HEK293 (cell line): ENCODE measurements around the gene FAM167B.
A peak's percentile ranks its signal among the peaks of the same experiment; 100 is the strongest.

ENCODE experiments used
- BCL6B ChIP-seq: fragments of 450-650 bp; formaldehyde crosslinking; IDR thresholded peaks from 2 replicates; pipeline ENCODE4 v1.5.1; 2017; ENCODE audit warnings: missing biosample characterization, missing genetic modification characterization
- HOXA7 ChIP-seq: sonication (generic); formaldehyde crosslinking; IDR thresholded peaks from 2 replicates; pipeline ENCODE4 v1.8.1; 2022; ENCODE audit warnings: missing genetic modification reagents, borderline replicate concordance
- KLF1 ChIP-seq: fragments of 450-650 bp; formaldehyde crosslinking; IDR thresholded peaks from 2 replicates; pipeline ENCODE4 v1.5.1; 2016; ENCODE audit warnings: missing biosample characterization, missing genetic modification characterization
- SETDB1 ChIP-seq: IDR thresholded peaks from one replicate; pipeline ENCODE4 v1.6.1; 2017; ENCODE audit warnings: mild to moderate bottlenecking, low read length, moderate library complexity, mixed read lengths; ENCODE audit not compliant: insufficient read length
- SP3 ChIP-seq: fragments of 450-650 bp; formaldehyde crosslinking; IDR thresholded peaks from 2 replicates; pipeline ENCODE4 v1.5.1; 2016; ENCODE audit warnings: missing biosample characterization, missing genetic modification characterization
- TCF7L2 ChIP-seq: IDR thresholded peaks from 2 replicates; pipeline ENCODE4 v1.6.1; 2011; ENCODE audit warnings: low read depth, mild to moderate bottlenecking, inconsistent platforms, low read length, moderate library complexity, borderline replicate concordance
- YY2 ChIP-seq: fragments of 450-650 bp; formaldehyde crosslinking; IDR thresholded peaks from 2 replicates; pipeline ENCODE4 v1.5.1; 2016; ENCODE audit warnings: missing biosample characterization, missing genetic modification characterization
- ZBTB1 ChIP-seq: fragments of 450-650 bp; formaldehyde crosslinking; IDR thresholded peaks from 2 replicates; pipeline ENCODE4 v1.5.1; 2016; ENCODE audit warnings: missing biosample characterization, missing genetic modification characterization
- ZFHX2 ChIP-seq: fragments of 450-650 bp; formaldehyde crosslinking; conservative IDR thresholded peaks from 2 replicates; pipeline ENCODE4 v1.5.1; 2016; ENCODE audit warnings: missing biosample characterization, missing genetic modification characterization
- ZFP41 ChIP-seq: fragments of 450-650 bp; formaldehyde crosslinking; IDR thresholded peaks from 2 replicates; pipeline ENCODE4 v1.5.1; 2016; ENCODE audit warnings: missing biosample characterization, missing genetic modification characterization, borderline replicate concordance
- ZNF112 ChIP-seq: fragments of 450-650 bp; formaldehyde crosslinking; IDR thresholded peaks from 2 replicates; pipeline ENCODE4 v1.5.0; 2017; ENCODE audit warnings: missing biosample characterization, missing genetic modification characterization
- ZNF121 ChIP-seq: fragments of 450-650 bp; formaldehyde crosslinking; IDR thresholded peaks from 2 replicates; pipeline ENCODE4 v1.5.1; 2016; ENCODE audit warnings: missing biosample characterization, missing genetic modification characterization
- ZNF202 ChIP-seq: fragments of 450-650 bp; formaldehyde crosslinking; IDR thresholded peaks from 2 replicates; pipeline ENCODE4 v1.5.1; 2016; ENCODE audit warnings: missing biosample characterization, missing genetic modification characterization, borderline replicate concordance
- ZNF24 ChIP-seq: fragments of 450-650 bp; formaldehyde crosslinking; IDR thresholded peaks from 2 replicates; pipeline ENCODE4 v1.5.1; 2016; ENCODE audit warnings: missing biosample characterization, missing genetic modification characterization
- ZNF26 ChIP-seq: fragments of 450-650 bp; formaldehyde crosslinking; IDR thresholded peaks from 2 replicates; pipeline ENCODE4 v1.5.1; 2016; ENCODE audit warnings: missing biosample characterization, missing genetic modification characterization
- ZNF341 ChIP-seq: fragments of 450-650 bp; formaldehyde crosslinking; IDR thresholded peaks from 2 replicates; pipeline ENCODE4; 2016; ENCODE audit warnings: low read depth, missing biosample characterization, missing genetic modification characterization
- ZNF350 ChIP-seq: fragments of 450-650 bp; formaldehyde crosslinking; IDR thresholded peaks from 2 replicates; pipeline ENCODE4 v1.5.0; 2017; ENCODE audit warnings: missing biosample characterization, mild to moderate bottlenecking, missing genetic modification characterization
- ZNF394 ChIP-seq: fragments of 450-650 bp; formaldehyde crosslinking; IDR thresholded peaks from 2 replicates; pipeline ENCODE4 v1.5.1; 2016; ENCODE audit warnings: missing biosample characterization, missing genetic modification characterization, mild to moderate bottlenecking, moderate library complexity, borderline replicate concordance
- ZNF404 ChIP-seq: fragments of 450-650 bp; formaldehyde crosslinking; IDR thresholded peaks from 2 replicates; pipeline ENCODE4 v1.5.1; 2017; ENCODE audit warnings: missing biosample characterization, missing genetic modification characterization
- ZNF426 ChIP-seq: fragments of 450-650 bp; formaldehyde crosslinking; IDR thresholded peaks from 2 replicates; pipeline ENCODE4 v1.5.1; 2017; ENCODE audit warnings: missing biosample characterization, missing genetic modification characterization, mild to moderate bottlenecking, inconsistent platforms, moderate library complexity
- ZNF529 ChIP-seq: fragments of 450-650 bp; formaldehyde crosslinking; IDR thresholded peaks from 2 replicates; pipeline ENCODE4 v1.5.1; 2017; ENCODE audit warnings: missing genetic modification characterization, missing biosample characterization; ENCODE audit not compliant: insufficient replicate concordance
- ZNF555 ChIP-seq: fragments of 450-650 bp; formaldehyde crosslinking; conservative IDR thresholded peaks from 2 replicates; pipeline ENCODE4 v1.5.1; 2017; ENCODE audit warnings: missing biosample characterization, mild to moderate bottlenecking, missing genetic modification characterization, inconsistent platforms
- ZNF664 ChIP-seq: fragments of 450-650 bp; formaldehyde crosslinking; IDR thresholded peaks from 2 replicates; pipeline ENCODE4 v1.5.1; 2016; ENCODE audit warnings: missing biosample characterization, missing genetic modification characterization
- ZNF791 ChIP-seq: fragments of 450-650 bp; formaldehyde crosslinking; IDR thresholded peaks from 2 replicates; pipeline ENCODE4 v1.5.1; 2016; ENCODE audit warnings: missing biosample characterization, missing genetic modification characterization
- TF ChIP-seq, protein P1 (sequence below): fragments of 450-650 bp; formaldehyde crosslinking; conservative IDR thresholded peaks from 2 replicates; pipeline ENCODE4 v1.5.1; 2016; ENCODE audit warnings: low read depth, missing biosample characterization, missing genetic modification characterization
- TF ChIP-seq, protein P2 (sequence below): fragments of 450-650 bp; formaldehyde crosslinking; IDR thresholded peaks from 2 replicates; pipeline ENCODE4 v1.5.1; 2016; ENCODE audit warnings: missing biosample characterization, missing genetic modification characterization
- TF ChIP-seq, protein P3 (sequence below): fragments of 450-650 bp; formaldehyde crosslinking; IDR thresholded peaks from 2 replicates; pipeline ENCODE4 v1.5.1; 2016; ENCODE audit warnings: missing biosample characterization, missing genetic modification characterization, low read depth
- TF ChIP-seq, protein P4 (sequence below): fragments of 450-650 bp; formaldehyde crosslinking; IDR thresholded peaks from 2 replicates; pipeline ENCODE4 v1.5.1; 2017; ENCODE audit warnings: missing biosample characterization, missing genetic modification characterization

FAM167B gene

DNA sequence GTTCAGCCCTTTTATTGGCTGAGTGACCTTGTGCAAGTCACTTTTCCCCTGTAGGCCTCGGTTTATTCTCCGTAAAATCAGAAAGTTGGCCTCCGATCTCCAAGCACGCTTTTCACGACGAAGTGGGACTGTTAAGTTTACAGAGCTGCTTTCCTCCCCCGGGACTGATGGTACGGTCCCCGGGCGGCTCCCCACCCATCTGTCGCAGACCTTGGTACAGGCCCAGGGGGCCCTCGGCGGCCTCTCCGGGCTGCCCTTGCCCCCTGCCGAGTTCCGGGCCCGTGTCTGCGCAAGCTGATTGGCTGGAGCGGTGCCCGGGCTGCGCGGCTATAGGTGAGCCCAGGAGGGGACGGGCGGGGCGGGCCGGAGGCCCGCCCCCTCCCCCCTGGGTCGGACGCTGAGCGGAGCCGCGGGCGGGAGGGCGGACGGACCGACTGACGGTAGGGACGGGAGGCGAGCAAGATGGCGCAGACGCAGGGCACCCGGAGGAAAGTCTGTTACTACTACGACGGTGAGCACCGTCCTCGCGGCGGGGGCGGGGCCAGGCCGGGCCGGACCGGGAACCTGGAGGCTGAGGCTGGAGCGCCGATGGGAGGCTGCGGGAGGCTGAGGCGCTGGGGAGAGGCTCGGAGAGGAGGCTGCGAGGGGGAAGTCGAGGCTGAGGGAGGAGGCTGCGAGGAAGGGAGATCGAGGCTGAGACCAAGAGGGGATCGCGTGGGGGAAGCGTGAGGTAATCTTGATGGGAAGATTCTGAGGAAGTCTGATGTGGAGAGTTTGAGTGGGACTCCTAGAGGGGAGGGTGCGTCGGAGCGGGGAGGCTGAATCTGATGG lies 44.9 kb downstream of the FAM167B start, which contains the start of gene HDAC1 (continued):
- TF ChIP-seq, protein P1, sequence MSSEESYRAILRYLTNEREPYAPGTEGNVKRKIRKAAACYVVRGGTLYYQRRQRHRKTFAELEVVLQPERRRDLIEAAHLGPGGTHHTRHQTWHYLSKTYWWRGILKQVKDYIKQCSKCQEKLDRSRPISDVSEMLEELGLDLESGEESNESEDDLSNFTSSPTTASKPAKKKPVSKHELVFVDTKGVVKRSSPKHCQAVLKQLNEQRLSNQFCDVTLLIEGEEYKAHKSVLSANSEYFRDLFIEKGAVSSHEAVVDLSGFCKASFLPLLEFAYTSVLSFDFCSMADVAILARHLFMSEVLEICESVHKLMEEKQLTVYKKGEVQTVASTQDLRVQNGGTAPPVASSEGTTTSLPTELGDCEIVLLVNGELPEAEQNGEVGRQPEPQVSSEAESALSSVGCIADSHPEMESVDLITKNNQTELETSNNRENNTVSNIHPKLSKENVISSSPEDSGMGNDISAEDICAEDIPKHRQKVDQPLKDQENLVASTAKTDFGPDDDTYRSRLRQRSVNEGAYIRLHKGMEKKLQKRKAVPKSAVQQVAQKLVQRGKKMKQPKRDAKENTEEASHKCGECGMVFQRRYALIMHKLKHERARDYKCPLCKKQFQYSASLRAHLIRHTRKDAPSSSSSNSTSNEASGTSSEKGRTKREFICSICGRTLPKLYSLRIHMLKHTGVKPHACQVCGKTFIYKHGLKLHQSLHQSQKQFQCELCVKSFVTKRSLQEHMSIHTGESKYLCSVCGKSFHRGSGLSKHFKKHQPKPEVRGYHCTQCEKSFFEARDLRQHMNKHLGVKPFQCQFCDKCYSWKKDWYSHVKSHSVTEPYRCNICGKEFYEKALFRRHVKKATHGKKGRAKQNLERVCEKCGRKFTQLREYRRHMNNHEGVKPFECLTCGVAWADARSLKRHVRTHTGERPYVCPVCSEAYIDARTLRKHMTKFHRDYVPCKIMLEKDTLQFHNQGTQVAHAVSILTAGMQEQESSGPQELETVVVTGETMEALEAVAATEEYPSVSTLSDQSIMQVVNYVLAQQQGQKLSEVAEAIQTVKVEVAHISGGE (tag by site-specific recombination): peak; percentile 82
- peak; percentile 63 for TF ChIP-seq KLF1 (tag by site-specific recombination)
- TF ChIP-seq ZBTB1 (tag by site-specific recombination): no peak
- peak; percentile 76; the same call in 1 of the 2 replicates for TF ChIP-seq YY2 (tag by site-specific recombination)
- no peak for TF ChIP-seq ZNF791 (tag by site-specific recombination)
- no peak; the same call in 1 of the 2 replicates for TF ChIP-seq TCF7L2
- TF ChIP-seq ZNF341 (tag by site-specific recombination): peak; percentile 68
- TF ChIP-seq SETDB1: no peak
- TF ChIP-seq, protein P2, sequence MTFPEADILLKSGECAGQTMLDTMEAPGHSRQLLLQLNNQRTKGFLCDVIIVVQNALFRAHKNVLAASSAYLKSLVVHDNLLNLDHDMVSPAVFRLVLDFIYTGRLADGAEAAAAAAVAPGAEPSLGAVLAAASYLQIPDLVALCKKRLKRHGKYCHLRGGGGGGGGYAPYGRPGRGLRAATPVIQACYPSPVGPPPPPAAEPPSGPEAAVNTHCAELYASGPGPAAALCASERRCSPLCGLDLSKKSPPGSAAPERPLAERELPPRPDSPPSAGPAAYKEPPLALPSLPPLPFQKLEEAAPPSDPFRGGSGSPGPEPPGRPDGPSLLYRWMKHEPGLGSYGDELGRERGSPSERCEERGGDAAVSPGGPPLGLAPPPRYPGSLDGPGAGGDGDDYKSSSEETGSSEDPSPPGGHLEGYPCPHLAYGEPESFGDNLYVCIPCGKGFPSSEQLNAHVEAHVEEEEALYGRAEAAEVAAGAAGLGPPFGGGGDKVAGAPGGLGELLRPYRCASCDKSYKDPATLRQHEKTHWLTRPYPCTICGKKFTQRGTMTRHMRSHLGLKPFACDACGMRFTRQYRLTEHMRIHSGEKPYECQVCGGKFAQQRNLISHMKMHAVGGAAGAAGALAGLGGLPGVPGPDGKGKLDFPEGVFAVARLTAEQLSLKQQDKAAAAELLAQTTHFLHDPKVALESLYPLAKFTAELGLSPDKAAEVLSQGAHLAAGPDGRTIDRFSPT (tag by site-specific recombination): peak; percentile 85
- TF ChIP-seq ZNF394 (tag by site-specific recombination): peak; percentile 58; the same call in 1 of the 2 replicates
- no peak for TF ChIP-seq ZNF426
- no peak for TF ChIP-seq ZNF529 (tag by site-specific recombination)
- peak; percentile 71 for TF ChIP-seq ZNF121
- TF ChIP-seq ZFP41 (tag by site-specific recombination): peak; percentile 89; the same call in 1 of the 2 replicates
- TF ChIP-seq ZNF24 (tag by site-specific recombination): peak; percentile 39; the same call in 1 of the 2 replicates
- no peak for TF ChIP-seq ZNF26
- no peak for TF ChIP-seq ZNF350 (tag by site-specific recombination)
- TF ChIP-seq, protein P3, sequence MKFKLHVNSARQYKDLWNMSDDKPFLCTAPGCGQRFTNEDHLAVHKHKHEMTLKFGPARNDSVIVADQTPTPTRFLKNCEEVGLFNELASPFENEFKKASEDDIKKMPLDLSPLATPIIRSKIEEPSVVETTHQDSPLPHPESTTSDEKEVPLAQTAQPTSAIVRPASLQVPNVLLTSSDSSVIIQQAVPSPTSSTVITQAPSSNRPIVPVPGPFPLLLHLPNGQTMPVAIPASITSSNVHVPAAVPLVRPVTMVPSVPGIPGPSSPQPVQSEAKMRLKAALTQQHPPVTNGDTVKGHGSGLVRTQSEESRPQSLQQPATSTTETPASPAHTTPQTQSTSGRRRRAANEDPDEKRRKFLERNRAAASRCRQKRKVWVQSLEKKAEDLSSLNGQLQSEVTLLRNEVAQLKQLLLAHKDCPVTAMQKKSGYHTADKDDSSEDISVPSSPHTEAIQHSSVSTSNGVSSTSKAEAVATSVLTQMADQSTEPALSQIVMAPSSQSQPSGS (tag by site-specific recombination): 0 out of 2 replicates have a peak, but pooled peaks have one; percentile 33
- peak; percentile 44 for TF ChIP-seq BCL6B (tag by site-specific recombination)
- no peak for TF ChIP-seq ZNF202 (tag by site-specific recombination)
- TF ChIP-seq ZNF404: no peak
- TF ChIP-seq, protein P4, sequence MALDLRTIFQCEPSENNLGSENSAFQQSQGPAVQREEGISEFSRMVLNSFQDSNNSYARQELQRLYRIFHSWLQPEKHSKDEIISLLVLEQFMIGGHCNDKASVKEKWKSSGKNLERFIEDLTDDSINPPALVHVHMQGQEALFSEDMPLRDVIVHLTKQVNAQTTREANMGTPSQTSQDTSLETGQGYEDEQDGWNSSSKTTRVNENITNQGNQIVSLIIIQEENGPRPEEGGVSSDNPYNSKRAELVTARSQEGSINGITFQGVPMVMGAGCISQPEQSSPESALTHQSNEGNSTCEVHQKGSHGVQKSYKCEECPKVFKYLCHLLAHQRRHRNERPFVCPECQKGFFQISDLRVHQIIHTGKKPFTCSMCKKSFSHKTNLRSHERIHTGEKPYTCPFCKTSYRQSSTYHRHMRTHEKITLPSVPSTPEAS (tag by site-specific recombination): peak; percentile 71
- 0 out of 2 replicates have a peak, but pooled peaks have one; percentile 8 for TF ChIP-seq ZNF664
- peak; percentile 77 for TF ChIP-seq ZFHX2 (tag by site-specific recombination)
- TF ChIP-seq ZNF555: no peak
- no peak for TF ChIP-seq HOXA7 (CRISPR knock-in tag)
- peak; percentile 88 for TF ChIP-seq SP3 (tag by site-specific recombination)
- no peak for TF ChIP-seq ZNF112
